Thymus (tissue), 11 donors: ENCODE results near the gene PRCP. TPM values are rescaled to one million over a fixed set of nuclear protein-coding genes. Genes with fewer than 3 reads are reported as not detected.

ENCODE experiments used
- DNase-seq, 9 donors: peaks; one replicate each; pipeline ENCODE4 v3.0.0-alpha.2; 2013; ENCODE audit warnings: low spot score in 9 of 9, low read depth in 6 of 9, missing footprints in 1 of 9
- H3K27ac ChIP-seq, 2 donors: one replicate each; pipeline ENCODE4 v1.5.1; 2013; ENCODE audit warnings: control low read depth in 1 of 2, low read depth in 1 of 2, low read length in 1 of 2, mild to moderate bottlenecking in 1 of 2, moderate library complexity in 1 of 2
- H3K27me3 ChIP-seq, 2 donors: one replicate each; pipeline ENCODE4 v1.5.1; 2013; ENCODE audit warnings: low read length in 1 of 2; ENCODE audit not compliant: control insufficient read depth in 2 of 2, insufficient read depth in 1 of 2
- H3K36me3 ChIP-seq, 2 donors: one replicate each; pipeline ENCODE4 v1.5.1; 2013; ENCODE audit warnings: low read length in 1 of 2, mild to moderate bottlenecking in 1 of 2, moderate library complexity in 1 of 2; ENCODE audit not compliant: control insufficient read depth in 2 of 2, insufficient read depth in 2 of 2
- H3K4me1 ChIP-seq, 2 donors: one replicate each; pipeline ENCODE4 v1.5.1; 2013; ENCODE audit warnings: low read length in 2 of 2; ENCODE audit not compliant: control insufficient read depth in 2 of 2, insufficient read depth in 2 of 2
- H3K4me3 ChIP-seq, 2 donors: one replicate each; pipeline ENCODE4 v1.5.1; 2013; ENCODE audit warnings: low read length in 2 of 2, control low read depth in 1 of 2, mild to moderate bottlenecking in 1 of 2
- H3K9me3 ChIP-seq, 2 donors: one replicate each; pipeline ENCODE4 v1.5.1; 2013; ENCODE audit warnings: low read length in 1 of 2, mild to moderate bottlenecking in 1 of 2; ENCODE audit not compliant: control insufficient read depth in 2 of 2, insufficient read depth in 1 of 2
- WGBS: extraction: QIAGEN DNeasy Blood & Tissue Kit; methylation state at CpG from one replicate; pipeline ENCODE4 v1.1.7; 2013; 5-methylcytosine and 5-hydroxymethylcytosine counted together
- polyA plus RNA-seq: library from polyadenylated mRNA; stranded (reverse); fragments of 200-250 nt; gene quantifications from one replicate; pipeline ENCODE4 v1.2.3, GENCODE V29; 2013
- total RNA-seq: library from RNA; stranded (reverse); fragments of 120-200 nt; gene quantifications from one replicate; pipeline ENCODE4 v1.2.4, GENCODE V29; 2013
- donor health status: healthy.

Gene PRCP
- total and polyA plus RNA-seq, 2 donors: 38.4 to 51.7 TPM

GRCh38 chr11:82811369-82811768, 88.9 kb downstream of the PRCP start:
- H3K4me3 ChIP-seq: no peak overlapping the region
- no peaks in the 10 kb centered on the region for H3K27me3 ChIP-seq
- no peak for DNase-seq
- H3K9me3 ChIP-seq: no peaks in the 10 kb centered on the region
- WGBS: 93% methylated on average over 8 of the region's 8 CpGs
- H3K36me3 ChIP-seq: no peaks in the 10 kb centered on the region
- no peak overlapping the region for H3K27ac ChIP-seq
- H3K4me1 ChIP-seq: no peaks in the 10 kb centered on the region

GRCh38 chr11:82810738-82811137, 89.5 kb downstream of the PRCP start:
- no peak overlapping the region for H3K4me3 ChIP-seq
- no peaks in the 10 kb centered on the region for H3K36me3 ChIP-seq
- H3K4me1 ChIP-seq: no peaks in the 10 kb centered on the region
- no peak overlapping the region for H3K27ac ChIP-seq
- H3K9me3 ChIP-seq: no peaks in the 10 kb centered on the region
- 80% methylated on average over 3 of the region's 3 CpGs for WGBS
- no peak for DNase-seq
- no peaks in the 10 kb centered on the region for H3K27me3 ChIP-seq

GRCh38 chr11:82810326-82810725, 89.9 kb downstream of the PRCP start:
- Histone ChIP-seq H3K36me3 (no peaks in the 10 kb centered on the region), H3K9me3 (no peaks in the 10 kb centered on the region), H3K27me3 (no peaks in the 10 kb centered on the region), H3K4me3 (no peak overlapping the region), H3K27ac (no peak overlapping the region), H3K4me1 (no peaks in the 10 kb centered on the region)
- WGBS: 84% methylated on average over 1 of the region's 1 CpG
- DNase-seq: no peak

- Histone ChIP-seq H3K27me3 (no peaks in the 10 kb centered on the region), H3K4me1 (no peaks in the 10 kb centered on the region)
- 93% methylated on average over 3 of the region's 3 CpGs for WGBS
Measured at GRCh38 chr11:82807646-82808045, 92.6 kb downstream of the PRCP start.

GRCh38 chr11:82802710-82803109, 97.5 kb downstream of the PRCP start:
- no peaks in the 10 kb centered on the region for H3K9me3 ChIP-seq
- no peaks in the 10 kb centered on the region for H3K27me3 ChIP-seq
- no peaks in the 10 kb centered on the region for H3K4me1 ChIP-seq
- DNase-seq: no peak
- H3K36me3 ChIP-seq: no peaks in the 10 kb centered on the region
- H3K4me3 ChIP-seq: no peak overlapping the region
- 67% methylated on average over 1 of the region's 1 CpG for WGBS
- no peak overlapping the region for H3K27ac ChIP-seq

More at GRCh38 chr11:82807646-82808045, 92.6 kb downstream of the PRCP start:
- Histone ChIP-seq H3K36me3 (no peaks in the 10 kb centered on the region), H3K4me3 (no peak overlapping the region), H3K27ac (no peak overlapping the region), H3K9me3 (no peaks in the 10 kb centered on the region)
- DNase-seq: no peak

GRCh38 chr11:82796998-82797961, 103.0 kb downstream of the PRCP start:
- 83% methylated on average over 3 of the region's 3 CpGs for WGBS
- no peak overlapping the region for H3K27ac ChIP-seq
- no peak for DNase-seq

GRCh38 chr11:82794490-82794889, 105.7 kb downstream of the PRCP start:
- Histone ChIP-seq H3K27ac (no peak overlapping the region), H3K4me3 (no peak overlapping the region)

More at GRCh38 chr11:82796998-82797961, 103.0 kb downstream of the PRCP start:
- H3K36me3 ChIP-seq: no peaks in the 10 kb centered on the region
- H3K27me3 ChIP-seq: no peaks in the 10 kb centered on the region
- no peak overlapping the region for H3K4me3 ChIP-seq
- no peaks in the 10 kb centered on the region for H3K9me3 ChIP-seq
- no peaks in the 10 kb centered on the region for H3K4me1 ChIP-seq

GRCh38 chr11:82792822-82793569, 107.2 kb downstream of the PRCP start:
- DNase-seq: no peak
- Histone ChIP-seq H3K27me3 (no peaks in the 10 kb centered on the region), H3K27ac (no peak overlapping the region), H3K4me3 (no peak overlapping the region), H3K4me1 (peaks cover 0 to 5% of the 10 kb centered on the region in 2 donors), H3K36me3 (no peaks in the 10 kb centered on the region), H3K9me3 (no peaks in the 10 kb centered on the region)
- WGBS: 94% methylated on average over 6 of the region's 6 CpGs

More at GRCh38 chr11:82794490-82794889, 105.7 kb downstream of the PRCP start:
- 87% methylated on average over 3 of the region's 3 CpGs for WGBS
- H3K4me1 ChIP-seq: peaks cover 0 to 5% of the 10 kb centered on the region in 2 donors
- no peaks in the 10 kb centered on the region for H3K27me3 ChIP-seq
- H3K9me3 ChIP-seq: no peaks in the 10 kb centered on the region
- H3K36me3 ChIP-seq: no peaks in the 10 kb centered on the region
- DNase-seq: no peak

GRCh38 chr11:82792319-82792718, 107.9 kb downstream of the PRCP start:
- Histone ChIP-seq H3K9me3 (no peaks in the 10 kb centered on the region), H3K36me3 (no peaks in the 10 kb centered on the region), H3K27me3 (no peaks in the 10 kb centered on the region), H3K27ac (no peak overlapping the region), H3K4me1 (peaks cover 0 to 5% of the 10 kb centered on the region in 2 donors), H3K4me3 (no peak overlapping the region)
- WGBS: 97% methylated on average over 5 of the region's 5 CpGs
- DNase-seq: no peak
